KMS-11 (cell line): ENCODE results near the gene PDZRN4.

Source experiments
- H2AFZ ChIP-seq: fragments of 200-600 bp; sonication (generic); 2 replicates; pipeline ENCODE4 v1.6.1; 2016; ENCODE audit warnings: antibody characterized with exemption, mixed run types, low read depth
- H3K27ac ChIP-seq: fragments of 200-600 bp; sonication (generic); 2 replicates; pipeline ENCODE4 v1.6.1; 2016; ENCODE audit warnings: mild to moderate bottlenecking, mixed run types
- H3K27me3 ChIP-seq: fragments of 200-600 bp; sonication (generic); 2 replicates; pipeline ENCODE4 v1.6.1; 2017; ENCODE audit warnings: mild to moderate bottlenecking, low read depth, mixed run types, moderate library complexity; ENCODE audit not compliant: insufficient read depth
- H3K36me3 ChIP-seq: fragments of 200-600 bp; sonication (generic); 2 replicates; pipeline ENCODE4 v1.6.1; 2017; ENCODE audit warnings: mild to moderate bottlenecking, mixed run types; ENCODE audit not compliant: insufficient read depth
- H3K4me1 ChIP-seq: fragments of 200-600 bp; sonication (generic); 2 replicates; pipeline ENCODE4 v1.6.1; 2016; ENCODE audit warnings: mild to moderate bottlenecking, low read depth, mixed run types; ENCODE audit not compliant: poor library complexity, severe bottlenecking
- H3K4me2 ChIP-seq: fragments of 200-600 bp; sonication (generic); 2 replicates; pipeline ENCODE4 v1.7.0; 2016; ENCODE audit warnings: mild to moderate bottlenecking, mixed run types
- H3K4me3 ChIP-seq: fragments of 200-600 bp; sonication (generic); IDR thresholded peaks from 2 replicates; pipeline ENCODE4 v1.6.1; 2017; ENCODE audit warnings: low read depth, low read length, mixed read lengths; ENCODE audit not compliant: insufficient read depth
- H3K79me2 ChIP-seq: fragments of 200-600 bp; sonication (generic); 2 replicates; pipeline ENCODE4 v1.6.1; 2016; ENCODE audit warnings: low read depth, mixed run types; ENCODE audit not compliant: insufficient read depth
- H3K9ac ChIP-seq: fragments of 200-600 bp; sonication (generic); 2 replicates; pipeline ENCODE4 v1.6.1; 2016; ENCODE audit warnings: mild to moderate bottlenecking, mixed run types
- H4K20me1 ChIP-seq: fragments of 200-600 bp; sonication (generic); 2 replicates; pipeline ENCODE4 v1.6.1; 2016; ENCODE audit warnings: mild to moderate bottlenecking, mixed run types; ENCODE audit not compliant: insufficient read depth
- CTCF ChIP-seq: fragments of 200-600 bp; sonication (generic); conservative IDR thresholded peaks from 2 replicates; pipeline ENCODE4 v1.6.1; 2017; ENCODE audit warnings: low read depth, mild to moderate bottlenecking, antibody characterized with exemption, low read length, moderate library complexity, mixed read lengths

Gene PDZRN4

GRCh38 chr12:41438854-41439541 is 250.9 kb downstream of the PDZRN4 start:
- Histone ChIP-seq H3K27me3 (no peaks in the 10 kb centered on the region), H3K4me2 (no peak overlapping the region), H3K9ac (no peak overlapping the region), H3K27ac (no peak overlapping the region), H3K4me1 (no peaks in the 10 kb centered on the region), H3K36me3 (no peaks in the 10 kb centered on the region), H4K20me1 (no peaks in the 10 kb centered on the region), H3K79me2 (no peaks in the 10 kb centered on the region), H3K4me3 (no peak overlapping the region), H2AFZ (no peak overlapping the region)
- TF ChIP-seq CTCF = no peak

- no peak overlapping the region for H3K4me2 ChIP-seq
- no peak overlapping the region for H2AFZ ChIP-seq
These were observed 251.7 kb downstream of the PDZRN4 start for GRCh38 chr12:41439801-41440200.

GRCh38 chr12:41441180-41441579 is 253.1 kb downstream of the PDZRN4 start:
- Histone ChIP-seq H3K36me3 (no peaks in the 10 kb centered on the region), H3K27me3 (no peaks in the 10 kb centered on the region), H3K79me2 (no peaks in the 10 kb centered on the region), H3K4me2 (no peak overlapping the region), H2AFZ (no peak overlapping the region), H3K4me3 (no peak overlapping the region), H4K20me1 (no peaks in the 10 kb centered on the region), H3K4me1 (no peaks in the 10 kb centered on the region), H3K9ac (no peak overlapping the region), H3K27ac (no peak overlapping the region)
- TF ChIP-seq CTCF = no peak

More at GRCh38 chr12:41439801-41440200, 251.7 kb downstream of the PDZRN4 start:
- no peak for TF ChIP-seq CTCF
- Histone ChIP-seq H3K79me2 (no peaks in the 10 kb centered on the region), H3K36me3 (no peaks in the 10 kb centered on the region), H3K27ac (no peak overlapping the region), H4K20me1 (no peaks in the 10 kb centered on the region), H3K9ac (no peak overlapping the region), H3K4me3 (no peak overlapping the region), H3K4me1 (no peaks in the 10 kb centered on the region), H3K27me3 (no peaks in the 10 kb centered on the region)

- no peak for TF ChIP-seq CTCF
These were observed 254.8 kb downstream of the PDZRN4 start for GRCh38 chr12:41442896-41443295.

More at GRCh38 chr12:41442896-41443295, 254.8 kb downstream of the PDZRN4 start:
- H3K4me3 ChIP-seq = no peak overlapping the region
- H3K79me2 ChIP-seq = no peaks in the 10 kb centered on the region
- H3K36me3 ChIP-seq = no peaks in the 10 kb centered on the region
- no peak overlapping the region for H2AFZ ChIP-seq
- no peaks in the 10 kb centered on the region for H3K4me1 ChIP-seq
- H4K20me1 ChIP-seq = no peaks in the 10 kb centered on the region
- H3K9ac ChIP-seq = no peak overlapping the region
- H3K27ac ChIP-seq = no peak overlapping the region
- no peak overlapping the region for H3K4me2 ChIP-seq
- no peaks in the 10 kb centered on the region for H3K27me3 ChIP-seq
